Measurements from ENCODE around the gene P3H2.

DNA sequence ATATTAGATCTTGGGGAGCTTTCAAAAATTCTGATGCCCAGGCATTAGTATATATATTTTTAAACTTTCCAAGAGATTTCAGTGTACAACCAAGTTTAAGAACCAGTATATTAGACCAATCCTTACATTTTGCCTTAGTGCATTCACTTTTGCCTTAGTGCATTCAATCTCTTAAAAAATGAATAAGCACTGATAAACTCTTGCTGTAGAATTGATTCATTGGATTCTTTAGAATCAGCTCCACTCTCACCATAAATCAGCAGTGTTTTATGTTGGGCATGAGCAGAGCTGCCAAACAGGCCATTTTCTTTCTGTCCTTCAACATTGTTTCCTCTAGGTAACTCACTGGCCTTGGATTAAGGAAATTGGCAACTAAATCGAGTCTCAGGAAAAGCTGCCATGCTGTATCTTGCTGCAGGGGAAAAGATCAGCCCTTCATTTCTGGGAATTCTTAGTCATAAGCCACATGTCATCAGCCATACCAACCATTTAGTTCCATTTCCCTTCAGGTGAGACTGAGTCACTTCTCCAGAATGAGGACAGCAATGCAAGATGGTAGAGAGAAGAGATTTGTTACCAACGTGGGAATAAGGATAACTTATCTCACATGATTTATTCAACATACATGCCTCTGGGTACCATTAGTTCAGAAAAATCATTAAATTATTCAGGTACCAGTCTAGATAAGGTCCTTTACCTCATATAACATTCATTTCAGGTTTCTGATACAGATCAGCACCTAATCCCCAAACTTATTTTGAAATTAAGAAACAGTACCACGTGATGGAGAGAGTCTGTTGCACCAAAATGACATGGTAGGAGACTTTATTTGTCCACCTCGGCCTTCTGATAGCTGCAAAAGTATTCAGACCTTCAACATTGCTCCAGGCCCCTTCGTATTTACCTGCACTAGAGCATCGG lies 192.5 kb downstream of the P3H2 start:
- TF ChIP-seq, protein P1, sequence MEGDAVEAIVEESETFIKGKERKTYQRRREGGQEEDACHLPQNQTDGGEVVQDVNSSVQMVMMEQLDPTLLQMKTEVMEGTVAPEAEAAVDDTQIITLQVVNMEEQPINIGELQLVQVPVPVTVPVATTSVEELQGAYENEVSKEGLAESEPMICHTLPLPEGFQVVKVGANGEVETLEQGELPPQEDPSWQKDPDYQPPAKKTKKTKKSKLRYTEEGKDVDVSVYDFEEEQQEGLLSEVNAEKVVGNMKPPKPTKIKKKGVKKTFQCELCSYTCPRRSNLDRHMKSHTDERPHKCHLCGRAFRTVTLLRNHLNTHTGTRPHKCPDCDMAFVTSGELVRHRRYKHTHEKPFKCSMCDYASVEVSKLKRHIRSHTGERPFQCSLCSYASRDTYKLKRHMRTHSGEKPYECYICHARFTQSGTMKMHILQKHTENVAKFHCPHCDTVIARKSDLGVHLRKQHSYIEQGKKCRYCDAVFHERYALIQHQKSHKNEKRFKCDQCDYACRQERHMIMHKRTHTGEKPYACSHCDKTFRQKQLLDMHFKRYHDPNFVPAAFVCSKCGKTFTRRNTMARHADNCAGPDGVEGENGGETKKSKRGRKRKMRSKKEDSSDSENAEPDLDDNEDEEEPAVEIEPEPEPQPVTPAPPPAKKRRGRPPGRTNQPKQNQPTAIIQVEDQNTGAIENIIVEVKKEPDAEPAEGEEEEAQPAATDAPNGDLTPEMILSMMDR (IDR thresholded peaks at IDR 0.05): no peak
- TF ChIP-seq EP300 (IDR thresholded peaks at IDR 0.05): no peak
- TF ChIP-seq POLR2A (IDR thresholded peaks at IDR 0.05): no peak
